Kidney (tissue), 14 donors: ENCODE data around the gene DFFA. TPM values are rescaled to one million over a fixed set of nuclear protein-coding genes. Genes with fewer than 3 reads are reported as not detected.
A peak's percentile ranks its signal among the peaks of the same experiment; 100 is the strongest.

Source experiments
- DNase-seq, 5 donors: peaks; one replicate each; pipeline ENCODE4 v3.0.0-alpha.2; 2013 to 2020
- FAIRE-seq: peaks from 2 replicates; lab custom pipeline; 2012; peaks lifted over from hg19 to GRCh38; lab: Jason Lieb, UNC
- H3K27ac ChIP-seq, 2 donors: one replicate each; pipeline ENCODE4 v1.7.0; 2013; ENCODE audit warnings: low read depth in 2 of 2, low read length in 2 of 2, inconsistent platforms in 1 of 2
- H3K27me3 ChIP-seq: one replicate; pipeline ENCODE4 v1.7.1; 2013; ENCODE audit warnings: low read length, inconsistent platforms; ENCODE audit not compliant: control insufficient read depth, insufficient read depth
- H3K36me3 ChIP-seq, 3 donors: one replicate each; pipeline versions ENCODE4 v1.7.0 to v1.7.1; 2013; ENCODE audit warnings: low read length in 3 of 3, control low read depth in 1 of 3, inconsistent platforms in 1 of 3; ENCODE audit not compliant: insufficient read depth in 3 of 3, control insufficient read depth in 2 of 3
- H3K4me1 ChIP-seq, 3 donors: one replicate each; pipeline versions ENCODE4 v1.7.0 to v1.7.1; 2013; ENCODE audit warnings: low read length in 3 of 3, inconsistent platforms in 1 of 3, low read depth in 1 of 3; ENCODE audit not compliant: control insufficient read depth in 2 of 3, insufficient read depth in 2 of 3
- H3K4me3 ChIP-seq, 3 donors: one replicate each; pipeline versions ENCODE4 v1.7.0 to v1.8.1; 2013; ENCODE audit warnings: low read length in 3 of 3, control low read depth in 1 of 3, inconsistent platforms in 1 of 3
- H3K9ac ChIP-seq, 3 donors: one replicate each; pipeline versions ENCODE4 v1.7.0 to v1.7.1; 2013; ENCODE audit warnings: low read length in 3 of 3, control low read depth in 1 of 3, inconsistent platforms in 1 of 3
- H3K9me3 ChIP-seq, 3 donors: one replicate each; pipeline versions ENCODE4 v1.7.0 to v1.7.1; 2013; ENCODE audit warnings: low read length in 3 of 3, control low read depth in 1 of 3, inconsistent platforms in 1 of 3; ENCODE audit not compliant: control insufficient read depth in 2 of 3, insufficient read depth in 1 of 3
- intact Hi-C: fragments of 100-400 bp; cut with DNase I; formaldehyde crosslinking; loops from one replicate; pipeline ENCODE4 v1.11.1; 2022
- polyA plus RNA-seq: library from polyadenylated mRNA; stranded (reverse); fragments of 350-450 nt; fragmentation: Illumina TruSeq; extraction: RNeasy Lipid Tissue Mini Kit (QIAGEN cat#74804); gene quantifications from one replicate; pipeline ENCODE4 v1.2.3, GENCODE V29; 2014; ENCODE audit warnings: low read depth, low replicate concordance; ENCODE audit not compliant: insufficient read depth
- total RNA-seq: library from RNA; stranded (reverse); fragmentation: NEBNext Ultra II Directional; extraction: Animal tissue kit (Norgen Biotek cat#: 25700); gene quantifications from one replicate; pipeline ENCODE4 v1.2.1, GENCODE V29; 2021
- TF ChIP-seq, protein P1 (sequence below): IDR thresholded peaks from 3 replicates; pipeline ENCODE4 v1.5.1; 2012; ENCODE audit warnings: mild to moderate bottlenecking, moderate library complexity, borderline replicate concordance; ENCODE audit not compliant: insufficient read depth; ENCODE audit errors: extremely low read depth
- donor health status: control.
- donor health status: control.
- donor health status: control.
- donor health status: control.
- donor health status: control.
- donor health status: DM: yes; HTN: yes; CAD: no.
- donor health status: Normal renal cell carcinoma (clear cell type).

The DFFA gene
- total and polyA plus RNA-seq, 2 donors from 2014 or later = 27.2 to 33.4 TPM

- TF ChIP-seq, protein P1, sequence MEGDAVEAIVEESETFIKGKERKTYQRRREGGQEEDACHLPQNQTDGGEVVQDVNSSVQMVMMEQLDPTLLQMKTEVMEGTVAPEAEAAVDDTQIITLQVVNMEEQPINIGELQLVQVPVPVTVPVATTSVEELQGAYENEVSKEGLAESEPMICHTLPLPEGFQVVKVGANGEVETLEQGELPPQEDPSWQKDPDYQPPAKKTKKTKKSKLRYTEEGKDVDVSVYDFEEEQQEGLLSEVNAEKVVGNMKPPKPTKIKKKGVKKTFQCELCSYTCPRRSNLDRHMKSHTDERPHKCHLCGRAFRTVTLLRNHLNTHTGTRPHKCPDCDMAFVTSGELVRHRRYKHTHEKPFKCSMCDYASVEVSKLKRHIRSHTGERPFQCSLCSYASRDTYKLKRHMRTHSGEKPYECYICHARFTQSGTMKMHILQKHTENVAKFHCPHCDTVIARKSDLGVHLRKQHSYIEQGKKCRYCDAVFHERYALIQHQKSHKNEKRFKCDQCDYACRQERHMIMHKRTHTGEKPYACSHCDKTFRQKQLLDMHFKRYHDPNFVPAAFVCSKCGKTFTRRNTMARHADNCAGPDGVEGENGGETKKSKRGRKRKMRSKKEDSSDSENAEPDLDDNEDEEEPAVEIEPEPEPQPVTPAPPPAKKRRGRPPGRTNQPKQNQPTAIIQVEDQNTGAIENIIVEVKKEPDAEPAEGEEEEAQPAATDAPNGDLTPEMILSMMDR = no peak
- Histone ChIP-seq H3K27me3 (no peaks in the 10 kb centered on the region), H3K9ac (no peak overlapping the region), H3K4me1 (peaks cover 0 to under 1% (median 0%) of the 10 kb centered on the region in 3 donors), H3K36me3 (peaks cover 0 to 3% (median 0%) of the 10 kb centered on the region in 3 donors), H3K27ac (no peak overlapping the region), H3K9me3 (no peaks in the 10 kb centered on the region), H3K4me3 (no peak overlapping the region)
- FAIRE-seq = no peak
- intact Hi-C loops = loop anchor here (10.0 kb wide), 1 partner anchor 50 kb away; no protein-coding TSS in a partner anchor
- DNase-seq = peak in 1 of 5 donors; percentile 6
These were observed 47.7 kb downstream of the DFFA start for GRCh38 chr1:10424651-10425050.

GRCh38 chr1:10424034-10424433 is 48.3 kb downstream of the DFFA start:
- Histone ChIP-seq H3K4me1 (no peaks in the 10 kb centered on the region), H3K4me3 (no peak overlapping the region), H3K27ac (no peak overlapping the region), H3K27me3 (no peaks in the 10 kb centered on the region), H3K9ac (no peak overlapping the region), H3K9me3 (no peaks in the 10 kb centered on the region), H3K36me3 (peaks cover 0 to 7% (median 0%) of the 10 kb centered on the region in 3 donors)
- DNase-seq = peak in 2 of 5 donors; percentile 23 to 54
- TF ChIP-seq, protein P1 = no peak
- FAIRE-seq = no peak
- intact Hi-C loops = loop anchor here (10.0 kb wide), 1 partner anchor 49 kb away; no protein-coding TSS in a partner anchor

DNA sequence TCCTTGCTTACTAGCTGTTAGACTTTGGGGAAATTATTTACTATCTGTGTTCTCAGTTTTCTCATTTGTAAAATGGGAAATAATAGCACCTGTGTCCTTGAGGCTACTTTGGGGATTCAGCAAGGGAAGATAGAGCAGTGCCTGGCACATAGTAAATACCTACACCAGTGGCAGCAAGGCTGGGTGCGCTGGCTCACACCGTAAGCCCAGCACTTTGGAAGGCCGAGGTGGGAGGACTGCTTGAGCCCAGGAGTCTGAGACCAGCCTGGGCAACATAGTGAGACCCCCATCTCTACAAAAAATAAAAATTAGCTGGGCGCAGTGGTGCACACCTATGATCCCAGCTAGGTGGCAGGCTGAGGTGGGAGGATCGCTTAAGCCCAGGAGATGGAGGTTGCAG is 50.7 kb downstream of the DFFA start:
- FAIRE-seq (no peak), DNase-seq (peak in 1 of 5 donors; percentile 43)
- H3K4me3 ChIP-seq = no peak overlapping the region
- H3K27me3 ChIP-seq = no peaks in the 10 kb centered on the region
- peaks cover 2 to 19% (median 13%) of the 10 kb centered on the region in 3 donors for H3K36me3 ChIP-seq
- H3K4me1 ChIP-seq = no peaks in the 10 kb centered on the region
- intact Hi-C loops = loop anchor here (10.0 kb wide), 1 partner anchor 47 kb away; no protein-coding TSS in a partner anchor
- H3K9me3 ChIP-seq = no peaks in the 10 kb centered on the region
- no peak overlapping the region for H3K9ac ChIP-seq
- no peak overlapping the region for H3K27ac ChIP-seq
- TF ChIP-seq, protein P1 = no peak
